Measurements from ENCODE around the gene BCL11B. TPM values are rescaled to one million over a fixed set of nuclear protein-coding genes. Genes with fewer than 3 reads are reported as not detected.
A peak's percentile ranks its signal among the peaks of the same experiment; 100 is the strongest.

BCL11B gene
- total RNA-seq, 1 donor from 2014 or later, result 0.85 TPM

- peak in 1 of 2 donors; percentile 52 for DNase-seq (ENCODE audit: low spot score in 2 of 2)
Measured at GRCh38 chr14:99157676-99158075, 114.3 kb downstream of the BCL11B start.

GRCh38 chr14:99157246-99157645 lies 114.8 kb downstream of the BCL11B start:
- TF ChIP-seq CTCF (IDR thresholded peaks at IDR 0.05), result no peak
- no peak overlapping the region for H3K27ac ChIP-seq
- no peaks in the 10 kb centered on the region for H3K27me3 ChIP-seq
- intact Hi-C loops (cut with DNase I), result loop anchor here (5.0 to 10.0 kb wide), 2 partner anchors 122 to 200 kb away; no protein-coding TSS in a partner anchor
- H3K36me3 ChIP-seq, result no peaks in the 10 kb centered on the region
- peaks cover 4 to 10% of the 10 kb centered on the region in 2 donors for H3K4me1 ChIP-seq
- DNase-seq (ENCODE audit: low spot score in 2 of 2), result peak in 1 of 2 donors; percentile 43
- H3K9me3 ChIP-seq, result peaks cover 0 to 5% of the 10 kb centered on the region in 2 donors
- H3K4me3 ChIP-seq, result no peak overlapping the region

More at GRCh38 chr14:99157676-99158075, 114.3 kb downstream of the BCL11B start:
- intact Hi-C loops (cut with DNase I), result loop anchor here (5.0 to 10.0 kb wide), 2 partner anchors 123 to 200 kb away; no protein-coding TSS in a partner anchor
- no peak for TF ChIP-seq CTCF (IDR thresholded peaks at IDR 0.05)
- no peak overlapping the region for H3K4me3 ChIP-seq
- H3K9me3 ChIP-seq, result peaks cover 0 to 5% of the 10 kb centered on the region in 2 donors
- no peak overlapping the region for H3K27ac ChIP-seq
- peaks cover 4 to 10% of the 10 kb centered on the region in 2 donors for H3K4me1 ChIP-seq
- H3K36me3 ChIP-seq, result no peaks in the 10 kb centered on the region
- H3K27me3 ChIP-seq, result no peaks in the 10 kb centered on the region

GRCh38 chr14:99156814-99157213 lies 115.2 kb downstream of the BCL11B start:
- intact Hi-C loops (cut with DNase I), result loop anchor here (5.0 to 10.0 kb wide), 2 partner anchors 122 to 200 kb away; no protein-coding TSS in a partner anchor
- H3K27me3 ChIP-seq, result no peaks in the 10 kb centered on the region
- DNase-seq (ENCODE audit: low spot score in 2 of 2), result no peak
- peaks cover 0 to 5% of the 10 kb centered on the region in 2 donors for H3K9me3 ChIP-seq
- TF ChIP-seq CTCF (IDR thresholded peaks at IDR 0.05), result no peak
- no peak overlapping the region for H3K27ac ChIP-seq
- H3K36me3 ChIP-seq, result no peaks in the 10 kb centered on the region
- H3K4me1 ChIP-seq, result peaks cover 4 to 10% of the 10 kb centered on the region in 2 donors
- H3K4me3 ChIP-seq, result no peak overlapping the region

GRCh38 chr14:99156090-99156425 lies 115.9 kb downstream of the BCL11B start:
- H3K9me3 ChIP-seq, result peaks cover 0 to 5% of the 10 kb centered on the region in 2 donors
- H3K4me3 ChIP-seq, result no peak overlapping the region
- peak in 1 of 2 donors; percentile 9 for DNase-seq (ENCODE audit: low spot score in 2 of 2)
- peaks cover 4 to 10% of the 10 kb centered on the region in 2 donors for H3K4me1 ChIP-seq
- no peaks in the 10 kb centered on the region for H3K27me3 ChIP-seq
- intact Hi-C loops (cut with DNase I), result loop anchor here (5.0 to 10.0 kb wide), 2 partner anchors 121 to 199 kb away; no protein-coding TSS in a partner anchor
- no peaks in the 10 kb centered on the region for H3K36me3 ChIP-seq
- no peak for TF ChIP-seq CTCF (IDR thresholded peaks at IDR 0.05)
- H3K27ac ChIP-seq, result no peak overlapping the region

GRCh38 chr14:99155173-99156089 lies 116.6 kb downstream of the BCL11B start:
- Histone ChIP-seq H3K9me3 (peaks cover 0 to 5% of the 10 kb centered on the region in 2 donors), H3K27ac (no peak overlapping the region), H3K36me3 (no peaks in the 10 kb centered on the region), H3K27me3 (no peaks in the 10 kb centered on the region), H3K4me3 (no peak overlapping the region), H3K4me1 (peaks cover 4 to 10% of the 10 kb centered on the region in 2 donors)
- no peak for TF ChIP-seq CTCF (IDR thresholded peaks at IDR 0.05)
- peak in 1 of 2 donors; percentile 73 for DNase-seq (ENCODE audit: low spot score in 2 of 2)
- intact Hi-C loops (cut with DNase I), result loop anchor here (5.0 to 10.0 kb wide), 2 partner anchors 121 to 198 kb away; no protein-coding TSS in a partner anchor
